Panc1 (cell line): ENCODE results near the gene LENEP.

Experiments
- POLR2AphosphoS5 ChIP-seq: IDR thresholded peaks from 2 replicates; pipeline ENCODE4 v1.6.1; 2012; ENCODE audit warnings: mild to moderate bottlenecking, low read depth, low read length, moderate library complexity
- TF ChIP-seq, protein P1 (sequence below): fragments of 450-650 bp; IDR thresholded peaks from 2 replicates; pipeline ENCODE4 v1.5.1; 2017; ENCODE audit warnings: mild to moderate bottlenecking
- TF ChIP-seq, protein P2 (sequence below), 2 experiments: IDR thresholded peaks; 2 replicates each; pipeline ENCODE4 v1.6.1; 2011 to 2012; ENCODE audit warnings: low read depth in 2 of 2, control low read depth in 1 of 2, low read length in 1 of 2, mild to moderate bottlenecking in 1 of 2, moderate library complexity in 1 of 2; ENCODE audit not compliant: insufficient read depth in 1 of 2

DNA sequence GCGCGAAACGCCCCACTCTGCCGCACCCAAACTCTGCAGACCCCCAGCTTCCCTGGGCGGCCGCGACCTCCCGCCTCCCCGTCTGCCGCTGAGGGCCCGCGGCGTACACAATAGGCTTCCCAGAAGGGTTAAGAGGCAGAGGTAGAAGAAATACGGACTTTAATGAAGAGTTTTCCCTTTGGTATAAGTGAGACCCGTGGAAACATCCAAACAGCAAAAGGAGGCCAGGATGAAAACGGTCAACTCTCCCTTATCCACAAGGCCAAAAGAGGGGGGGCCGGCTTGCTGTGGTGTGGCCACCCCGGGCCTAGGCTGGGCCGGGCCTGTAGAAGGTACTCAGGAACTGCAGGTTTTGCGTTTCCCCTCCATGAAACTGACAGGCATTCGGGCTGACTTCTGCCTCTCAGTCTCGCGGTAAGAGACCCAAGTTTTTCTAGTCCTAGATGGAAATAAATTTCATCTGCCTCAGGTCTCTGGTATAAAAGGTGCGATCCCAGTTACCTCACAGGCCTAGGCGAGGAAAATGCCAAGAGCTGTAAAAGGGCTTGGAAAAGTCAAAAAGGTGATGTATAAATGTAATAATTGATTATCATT, 31.1 kb upstream of the LENEP start:
- TF ChIP-seq, protein P1, sequence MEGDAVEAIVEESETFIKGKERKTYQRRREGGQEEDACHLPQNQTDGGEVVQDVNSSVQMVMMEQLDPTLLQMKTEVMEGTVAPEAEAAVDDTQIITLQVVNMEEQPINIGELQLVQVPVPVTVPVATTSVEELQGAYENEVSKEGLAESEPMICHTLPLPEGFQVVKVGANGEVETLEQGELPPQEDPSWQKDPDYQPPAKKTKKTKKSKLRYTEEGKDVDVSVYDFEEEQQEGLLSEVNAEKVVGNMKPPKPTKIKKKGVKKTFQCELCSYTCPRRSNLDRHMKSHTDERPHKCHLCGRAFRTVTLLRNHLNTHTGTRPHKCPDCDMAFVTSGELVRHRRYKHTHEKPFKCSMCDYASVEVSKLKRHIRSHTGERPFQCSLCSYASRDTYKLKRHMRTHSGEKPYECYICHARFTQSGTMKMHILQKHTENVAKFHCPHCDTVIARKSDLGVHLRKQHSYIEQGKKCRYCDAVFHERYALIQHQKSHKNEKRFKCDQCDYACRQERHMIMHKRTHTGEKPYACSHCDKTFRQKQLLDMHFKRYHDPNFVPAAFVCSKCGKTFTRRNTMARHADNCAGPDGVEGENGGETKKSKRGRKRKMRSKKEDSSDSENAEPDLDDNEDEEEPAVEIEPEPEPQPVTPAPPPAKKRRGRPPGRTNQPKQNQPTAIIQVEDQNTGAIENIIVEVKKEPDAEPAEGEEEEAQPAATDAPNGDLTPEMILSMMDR, result no peak
- no peak; the same call in 1 of the 2 replicates for TF ChIP-seq POLR2AphosphoS5
- TF ChIP-seq, protein P2, sequence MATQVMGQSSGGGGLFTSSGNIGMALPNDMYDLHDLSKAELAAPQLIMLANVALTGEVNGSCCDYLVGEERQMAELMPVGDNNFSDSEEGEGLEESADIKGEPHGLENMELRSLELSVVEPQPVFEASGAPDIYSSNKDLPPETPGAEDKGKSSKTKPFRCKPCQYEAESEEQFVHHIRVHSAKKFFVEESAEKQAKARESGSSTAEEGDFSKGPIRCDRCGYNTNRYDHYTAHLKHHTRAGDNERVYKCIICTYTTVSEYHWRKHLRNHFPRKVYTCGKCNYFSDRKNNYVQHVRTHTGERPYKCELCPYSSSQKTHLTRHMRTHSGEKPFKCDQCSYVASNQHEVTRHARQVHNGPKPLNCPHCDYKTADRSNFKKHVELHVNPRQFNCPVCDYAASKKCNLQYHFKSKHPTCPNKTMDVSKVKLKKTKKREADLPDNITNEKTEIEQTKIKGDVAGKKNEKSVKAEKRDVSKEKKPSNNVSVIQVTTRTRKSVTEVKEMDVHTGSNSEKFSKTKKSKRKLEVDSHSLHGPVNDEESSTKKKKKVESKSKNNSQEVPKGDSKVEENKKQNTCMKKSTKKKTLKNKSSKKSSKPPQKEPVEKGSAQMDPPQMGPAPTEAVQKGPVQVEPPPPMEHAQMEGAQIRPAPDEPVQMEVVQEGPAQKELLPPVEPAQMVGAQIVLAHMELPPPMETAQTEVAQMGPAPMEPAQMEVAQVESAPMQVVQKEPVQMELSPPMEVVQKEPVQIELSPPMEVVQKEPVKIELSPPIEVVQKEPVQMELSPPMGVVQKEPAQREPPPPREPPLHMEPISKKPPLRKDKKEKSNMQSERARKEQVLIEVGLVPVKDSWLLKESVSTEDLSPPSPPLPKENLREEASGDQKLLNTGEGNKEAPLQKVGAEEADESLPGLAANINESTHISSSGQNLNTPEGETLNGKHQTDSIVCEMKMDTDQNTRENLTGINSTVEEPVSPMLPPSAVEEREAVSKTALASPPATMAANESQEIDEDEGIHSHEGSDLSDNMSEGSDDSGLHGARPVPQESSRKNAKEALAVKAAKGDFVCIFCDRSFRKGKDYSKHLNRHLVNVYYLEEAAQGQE (IDR thresholded peaks at IDR 0.05; ENCODE audit: insufficient read depth in 1 of 2, low read depth in 2 of 2, low read length in 1 of 2), result no peak
